Measurements from ENCODE around the gene BNIPL. TPM values are rescaled to one million over a fixed set of nuclear protein-coding genes. Genes with fewer than 3 reads are reported as not detected.

Gene BNIPL
- total RNA-seq, 1 donor from 2014 or later, result 8.2 TPM

GRCh38 chr1:151005729-151006319 is 30.6 kb upstream of the BNIPL start:
- TF ChIP-seq, protein P1, sequence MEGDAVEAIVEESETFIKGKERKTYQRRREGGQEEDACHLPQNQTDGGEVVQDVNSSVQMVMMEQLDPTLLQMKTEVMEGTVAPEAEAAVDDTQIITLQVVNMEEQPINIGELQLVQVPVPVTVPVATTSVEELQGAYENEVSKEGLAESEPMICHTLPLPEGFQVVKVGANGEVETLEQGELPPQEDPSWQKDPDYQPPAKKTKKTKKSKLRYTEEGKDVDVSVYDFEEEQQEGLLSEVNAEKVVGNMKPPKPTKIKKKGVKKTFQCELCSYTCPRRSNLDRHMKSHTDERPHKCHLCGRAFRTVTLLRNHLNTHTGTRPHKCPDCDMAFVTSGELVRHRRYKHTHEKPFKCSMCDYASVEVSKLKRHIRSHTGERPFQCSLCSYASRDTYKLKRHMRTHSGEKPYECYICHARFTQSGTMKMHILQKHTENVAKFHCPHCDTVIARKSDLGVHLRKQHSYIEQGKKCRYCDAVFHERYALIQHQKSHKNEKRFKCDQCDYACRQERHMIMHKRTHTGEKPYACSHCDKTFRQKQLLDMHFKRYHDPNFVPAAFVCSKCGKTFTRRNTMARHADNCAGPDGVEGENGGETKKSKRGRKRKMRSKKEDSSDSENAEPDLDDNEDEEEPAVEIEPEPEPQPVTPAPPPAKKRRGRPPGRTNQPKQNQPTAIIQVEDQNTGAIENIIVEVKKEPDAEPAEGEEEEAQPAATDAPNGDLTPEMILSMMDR (IDR thresholded peaks at IDR 0.05), result no peak
- intact Hi-C loops (cut with DNase I), result no loop called here
- Histone ChIP-seq H3K9me3 (no peaks in the 10 kb centered on the region), H3K27ac (peak overlapping the region; percentile 91), H3K27me3 (ENCODE audit: low read depth) (no peaks in the 10 kb centered on the region), H3K4me1 (peaks cover 76% of the 10 kb centered on the region), H3K36me3 (peaks cover 16% of the 10 kb centered on the region), H3K4me3 (peak overlapping the region; percentile 78)
- ATAC-seq, result no peak
- DNase-seq, result no peak

DNA sequence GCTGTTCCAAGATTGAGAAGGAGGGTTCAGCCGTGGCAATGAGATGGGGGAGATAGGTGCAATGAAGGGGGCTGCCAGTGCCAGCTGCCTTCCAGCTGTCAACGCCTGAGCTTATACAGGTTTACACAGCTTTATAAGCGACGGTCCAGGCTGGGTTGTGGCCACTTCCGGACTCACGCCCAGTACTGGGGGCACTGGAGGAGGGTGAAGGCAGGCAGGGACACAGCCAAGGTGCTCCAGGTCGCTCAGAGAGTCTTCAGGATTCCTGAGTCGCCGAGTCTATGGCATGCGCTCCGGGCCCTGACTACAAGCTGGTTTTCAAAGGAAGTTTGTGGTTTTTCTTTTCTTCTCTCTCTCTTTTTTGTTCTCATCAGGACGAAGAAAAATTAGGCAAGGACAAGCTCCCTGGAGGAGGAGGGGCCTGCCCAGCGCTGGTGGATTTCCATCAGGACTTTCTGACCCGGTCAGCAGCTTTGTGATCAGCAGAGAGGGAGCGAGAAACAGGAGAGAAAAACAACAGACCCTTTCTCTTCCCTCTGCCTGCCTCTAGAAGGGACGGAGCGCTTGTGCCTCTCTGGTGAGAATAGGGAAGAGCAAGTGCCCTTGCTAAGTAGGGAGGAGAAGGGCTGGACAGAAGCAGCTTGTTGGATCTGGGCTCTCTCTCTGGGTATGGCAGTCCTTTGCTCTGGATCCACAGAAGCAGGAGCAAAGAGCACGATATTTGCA is 29.9 kb upstream of the BNIPL start, which contains the start of gene MINDY1:
MINDY1 (minus strand) TSS at position 576 of the 726 bp plus-strand sequence. CDS start 4,285 bp downstream, outside the sequence.
- DNase-seq (peak; percentile 73), ATAC-seq (peak; percentile 68 to 70)
- H3K4me1 ChIP-seq, result peaks cover 79% of the 10 kb centered on the region
- no peaks in the 10 kb centered on the region for H3K9me3 ChIP-seq
- H3K27ac ChIP-seq, result peak within 1 kb of the TSS; percentile 91
- TF ChIP-seq, protein P1 (IDR thresholded peaks at IDR 0.05), result peak; percentile 55
- H3K4me3 ChIP-seq, result peak within 1 kb of the TSS; percentile 78
- intact Hi-C loops (cut with DNase I), result no loop called here
- H3K36me3 ChIP-seq, result peaks cover 10% of the 10 kb centered on the region
- no peaks in the 10 kb centered on the region for H3K27me3 ChIP-seq (ENCODE audit: low read depth)

DNA sequence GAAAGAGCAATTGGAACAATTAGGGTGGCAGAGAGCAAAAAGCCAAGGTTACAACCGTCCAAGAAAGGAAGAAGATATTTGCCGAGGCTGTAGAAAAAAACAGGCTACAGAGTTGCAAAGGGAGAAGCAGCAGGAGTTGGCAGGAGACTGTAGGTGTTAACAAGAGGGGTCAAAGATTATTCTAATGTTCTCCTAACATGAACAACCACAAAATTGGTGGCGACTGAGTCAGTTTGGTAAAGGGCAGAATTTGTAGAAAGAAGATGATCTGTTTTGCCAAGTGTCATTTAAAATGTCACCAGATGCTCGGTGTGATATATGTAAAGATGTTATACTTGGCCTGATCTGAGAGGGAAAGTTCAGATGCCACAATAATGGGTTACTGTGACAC is 28.5 kb upstream of the BNIPL start:
- Histone ChIP-seq H3K4me1 (peaks cover 80% of the 10 kb centered on the region), H3K27me3 (ENCODE audit: low read depth) (no peaks in the 10 kb centered on the region), H3K4me3 (peak overlapping the region; percentile 78), H3K36me3 (no peaks in the 10 kb centered on the region), H3K27ac (peak overlapping the region; percentile 91), H3K9me3 (no peaks in the 10 kb centered on the region)
- intact Hi-C loops (cut with DNase I), result no loop called here
- ATAC-seq (no peak), DNase-seq (no peak)
- TF ChIP-seq, protein P1 (IDR thresholded peaks at IDR 0.05), result no peak

DNA sequence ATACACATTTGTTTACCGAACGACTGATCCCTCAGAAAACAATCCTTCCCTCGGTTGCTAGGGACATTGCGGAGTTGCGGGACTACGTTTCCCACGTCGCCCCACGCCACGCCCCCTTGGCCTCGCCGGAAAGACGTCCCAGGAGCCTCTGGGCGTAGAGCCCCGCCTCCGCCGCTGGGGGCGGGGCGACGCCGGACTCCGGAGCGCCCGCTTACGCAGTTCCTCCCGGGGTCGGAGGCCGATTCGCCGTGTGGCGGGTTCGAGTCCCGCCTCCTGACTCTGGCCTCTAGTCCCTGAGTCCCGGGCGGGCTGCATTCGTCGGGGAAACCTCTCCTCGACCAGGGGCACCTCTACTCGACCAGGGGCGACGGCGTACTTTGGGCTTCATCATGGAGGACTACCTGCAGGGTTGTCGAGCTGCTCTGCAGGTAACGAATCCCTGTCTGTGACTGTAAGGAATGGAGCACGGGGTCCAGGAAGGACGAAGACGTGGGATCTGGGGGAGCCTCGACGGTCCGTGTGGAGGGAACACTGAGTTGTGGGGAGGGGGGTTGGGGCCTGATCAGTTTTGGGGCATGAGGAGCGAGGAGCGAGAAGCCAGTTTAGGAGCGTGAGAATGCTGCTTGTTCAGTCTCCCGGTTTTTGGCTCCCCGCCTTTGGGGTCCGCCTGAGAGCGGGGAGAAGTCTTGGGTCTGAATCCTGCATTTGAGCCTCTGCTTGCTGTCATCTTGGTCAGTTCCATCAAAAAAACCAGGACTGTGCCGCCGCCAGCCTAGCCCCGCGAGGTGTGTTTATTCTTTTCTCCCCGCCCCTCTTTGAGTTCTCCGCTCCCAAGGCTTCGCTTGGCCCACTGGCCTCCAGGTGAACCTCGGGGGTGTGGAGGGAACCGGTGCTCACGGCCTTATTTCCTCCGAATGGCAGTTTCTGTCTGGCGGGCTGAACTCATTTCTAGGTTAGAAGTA is 27.9 kb upstream of the BNIPL start, which contains the start of gene PRUNE1:
PRUNE1 (plus strand) TSS at position 206 of the 962 bp plus-strand sequence; CDS start at position 390, 184 bp downstream.
- no peaks in the 10 kb centered on the region for H3K36me3 ChIP-seq
- TF ChIP-seq, protein P1 (IDR thresholded peaks at IDR 0.05), result no peak
- peak within 1 kb of the TSS; percentile 91 for H3K27ac ChIP-seq
- H3K4me3 ChIP-seq, result peak within 1 kb of the TSS; percentile 78
- DNase-seq (peak; percentile 99), ATAC-seq (peak; percentile 95 to 97)
- peaks cover 80% of the 10 kb centered on the region for H3K4me1 ChIP-seq
- intact Hi-C loops (cut with DNase I), result no loop called here
- H3K27me3 ChIP-seq (ENCODE audit: low read depth), result no peaks in the 10 kb centered on the region
- H3K9me3 ChIP-seq, result no peaks in the 10 kb centered on the region

DNA sequence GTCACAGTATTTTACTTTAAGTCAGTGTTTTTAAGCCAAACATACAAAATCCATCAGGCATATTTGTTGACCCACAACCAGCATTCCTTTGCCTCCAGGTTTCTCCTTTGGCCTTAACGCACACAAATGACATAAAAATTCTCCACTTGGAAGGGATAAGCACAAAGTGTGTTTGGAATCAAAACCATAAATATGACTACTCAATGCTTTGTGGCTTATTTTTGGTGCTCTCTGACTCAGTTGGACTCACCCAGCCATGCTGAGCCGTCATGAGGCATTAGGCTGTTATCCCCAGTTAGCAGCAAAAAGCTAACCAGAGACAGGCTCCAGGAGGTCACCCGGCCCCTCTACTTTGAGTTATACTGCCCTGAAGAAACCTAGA is 27.2 kb upstream of the BNIPL start:
- DNase-seq, result no peak
- no peaks in the 10 kb centered on the region for H3K9me3 ChIP-seq
- H3K36me3 ChIP-seq, result no peaks in the 10 kb centered on the region
- H3K27ac ChIP-seq, result peak overlapping the region; percentile 91
- peaks cover 78% of the 10 kb centered on the region for H3K4me1 ChIP-seq
- ATAC-seq, result no peak
- H3K27me3 ChIP-seq (ENCODE audit: low read depth), result no peaks in the 10 kb centered on the region
- peak overlapping the region; percentile 78 for H3K4me3 ChIP-seq
- intact Hi-C loops (cut with DNase I), result no loop called here
- TF ChIP-seq, protein P1 (IDR thresholded peaks at IDR 0.05), result no peak
